Type B pancreatic cell (in vitro differentiated cells): ENCODE results near the gene LSM11. TPM values are rescaled to one million over a fixed set of nuclear protein-coding genes. Genes with fewer than 3 reads are reported as not detected.

Source experiments
- DNase-seq: peaks from one replicate; pipeline ENCODE4 v3.0.0; 2021; ENCODE audit warnings: mixed read lengths; ENCODE audit not compliant: unreplicated experiment; ENCODE audit errors: extremely low spot score
- H3K27ac Mint-ChIP-seq: 2 replicates; pipeline ENCODE4 v1.8.0; 2021; ENCODE audit warnings: mild to moderate bottlenecking, mixed read lengths
- H3K27me3 Mint-ChIP-seq: 2 replicates; pipeline ENCODE4 v1.8.0; 2021; ENCODE audit warnings: mixed read lengths
- H3K36me3 Mint-ChIP-seq: 2 replicates; pipeline ENCODE4 v1.8.0; 2021; ENCODE audit warnings: mixed read lengths
- H3K4me1 Mint-ChIP-seq: one replicate; pipeline ENCODE4 v1.8.0; 2021; ENCODE audit warnings: mixed read lengths; ENCODE audit not compliant: unreplicated experiment
- H3K4me3 Mint-ChIP-seq: 2 replicates; pipeline ENCODE4 v1.8.0; 2021; ENCODE audit warnings: mild to moderate bottlenecking, mixed read lengths
- H3K9me3 Mint-ChIP-seq: 2 replicates; pipeline ENCODE4 v1.8.0; 2021; ENCODE audit warnings: mixed read lengths
- total RNA-seq: library from RNA; stranded (reverse); gene quantifications from 2 replicates; pipeline ENCODE4 v1.2.1, GENCODE V29; 2021; ENCODE audit warnings: low replicate concordance
- TF ChIP-seq, protein P1 (sequence below): fragments of 200-600 bp; sonication (generic); conservative IDR thresholded peaks from 2 replicates; pipeline ENCODE4 v1.5.0; 2021; ENCODE audit warnings: antibody characterized with exemption, mild to moderate bottlenecking

Gene LSM11
- total RNA-seq, 1 donor from 2014 or later = 7.1 TPM

DNA sequence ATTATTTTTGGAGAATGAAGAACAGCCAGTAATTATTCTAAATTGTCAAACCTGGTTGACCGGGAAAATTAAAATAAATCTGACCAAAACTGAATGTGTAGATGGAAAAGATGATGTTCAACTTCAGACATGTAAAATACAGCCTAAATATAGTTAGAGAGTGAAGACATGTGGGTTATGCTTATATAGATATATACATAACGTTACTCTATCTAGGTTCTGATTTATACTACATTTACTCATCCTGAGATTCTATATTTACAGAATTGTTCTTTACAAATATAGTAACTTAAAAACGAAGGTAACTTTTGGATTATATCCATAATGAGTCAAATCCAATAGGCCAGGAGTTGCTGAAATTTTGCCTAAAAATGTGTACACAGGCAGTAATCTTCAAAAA, 33.1 kb upstream of the LSM11 start:
- Mint-ChIP-seq H3K9me3 (no peaks in the 10 kb centered on the region), H3K27me3 (no peaks in the 10 kb centered on the region), H3K4me3 (no peak overlapping the region), H3K4me1 (no peaks in the 10 kb centered on the region), H3K36me3 (no peaks in the 10 kb centered on the region), H3K27ac (no peak overlapping the region)
- no peak for DNase-seq
- TF ChIP-seq, protein P1, sequence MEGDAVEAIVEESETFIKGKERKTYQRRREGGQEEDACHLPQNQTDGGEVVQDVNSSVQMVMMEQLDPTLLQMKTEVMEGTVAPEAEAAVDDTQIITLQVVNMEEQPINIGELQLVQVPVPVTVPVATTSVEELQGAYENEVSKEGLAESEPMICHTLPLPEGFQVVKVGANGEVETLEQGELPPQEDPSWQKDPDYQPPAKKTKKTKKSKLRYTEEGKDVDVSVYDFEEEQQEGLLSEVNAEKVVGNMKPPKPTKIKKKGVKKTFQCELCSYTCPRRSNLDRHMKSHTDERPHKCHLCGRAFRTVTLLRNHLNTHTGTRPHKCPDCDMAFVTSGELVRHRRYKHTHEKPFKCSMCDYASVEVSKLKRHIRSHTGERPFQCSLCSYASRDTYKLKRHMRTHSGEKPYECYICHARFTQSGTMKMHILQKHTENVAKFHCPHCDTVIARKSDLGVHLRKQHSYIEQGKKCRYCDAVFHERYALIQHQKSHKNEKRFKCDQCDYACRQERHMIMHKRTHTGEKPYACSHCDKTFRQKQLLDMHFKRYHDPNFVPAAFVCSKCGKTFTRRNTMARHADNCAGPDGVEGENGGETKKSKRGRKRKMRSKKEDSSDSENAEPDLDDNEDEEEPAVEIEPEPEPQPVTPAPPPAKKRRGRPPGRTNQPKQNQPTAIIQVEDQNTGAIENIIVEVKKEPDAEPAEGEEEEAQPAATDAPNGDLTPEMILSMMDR = no peak

DNA sequence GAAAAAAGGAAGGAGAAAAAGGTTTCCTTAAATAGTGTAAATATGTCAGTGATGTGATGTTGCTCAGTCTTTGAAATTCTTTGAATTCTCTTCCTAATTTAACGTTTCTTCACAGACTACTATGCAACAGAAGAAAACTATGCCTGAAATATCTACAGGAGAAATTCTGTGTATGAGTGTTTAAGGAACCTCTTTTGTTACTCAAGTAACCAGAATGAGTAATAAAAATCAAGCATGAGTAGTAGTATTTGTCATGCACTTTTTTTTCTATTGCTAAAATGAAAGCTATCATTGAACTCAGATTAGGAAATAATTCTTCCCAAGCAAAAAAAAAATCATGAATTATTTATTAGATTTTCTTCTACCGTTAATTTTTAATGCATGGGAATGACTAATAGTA, 32.6 kb upstream of the LSM11 start:
- TF ChIP-seq, protein P1 = no peak
- H3K4me1 Mint-ChIP-seq = no peaks in the 10 kb centered on the region
- H3K9me3 Mint-ChIP-seq = no peaks in the 10 kb centered on the region
- no peak overlapping the region for H3K27ac Mint-ChIP-seq
- no peaks in the 10 kb centered on the region for H3K27me3 Mint-ChIP-seq
- no peaks in the 10 kb centered on the region for H3K36me3 Mint-ChIP-seq
- DNase-seq = no peak
- H3K4me3 Mint-ChIP-seq = no peak overlapping the region

DNA sequence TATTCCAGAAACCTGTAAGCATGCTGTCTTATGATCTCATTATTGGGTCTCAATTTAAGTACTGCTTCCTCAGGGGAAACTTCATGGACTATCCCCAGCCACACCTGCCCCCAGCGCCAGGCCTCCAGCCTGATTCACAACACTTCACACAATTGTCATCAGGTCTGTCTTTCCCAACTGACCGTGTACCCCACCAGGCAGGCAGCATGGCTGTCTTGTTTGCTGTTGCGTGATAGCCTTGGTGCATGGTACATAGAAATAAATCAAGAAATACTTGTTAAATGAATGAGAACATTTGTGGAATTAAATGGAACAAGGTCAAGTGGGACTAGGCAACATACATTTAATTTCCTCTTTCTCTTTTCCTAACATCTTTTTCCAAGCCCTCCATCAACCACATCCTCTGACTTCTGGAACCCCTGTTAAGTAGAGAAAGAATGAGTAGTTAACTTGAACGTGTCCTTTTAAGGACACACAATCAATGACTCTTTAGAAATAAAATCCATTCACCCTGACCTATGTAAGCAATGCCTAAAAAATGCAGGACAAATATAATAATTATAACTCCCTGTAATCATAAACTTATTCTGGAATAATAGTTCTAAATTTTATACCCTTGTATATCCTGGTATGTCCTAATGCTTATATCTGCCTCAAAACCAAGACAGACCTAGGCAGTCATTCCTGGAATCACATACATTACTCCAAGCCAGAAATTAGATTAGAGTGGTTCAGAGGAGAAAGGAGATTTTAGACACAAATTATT, 29.5 kb upstream of the LSM11 start:
- peaks cover 5% of the 10 kb centered on the region for H3K4me1 Mint-ChIP-seq
- TF ChIP-seq, protein P1 = no peak
- no peak overlapping the region for H3K27ac Mint-ChIP-seq
- no peaks in the 10 kb centered on the region for H3K9me3 Mint-ChIP-seq
- no peaks in the 10 kb centered on the region for H3K36me3 Mint-ChIP-seq
- H3K27me3 Mint-ChIP-seq = no peaks in the 10 kb centered on the region
- no peak for DNase-seq
- no peak overlapping the region for H3K4me3 Mint-ChIP-seq

DNA sequence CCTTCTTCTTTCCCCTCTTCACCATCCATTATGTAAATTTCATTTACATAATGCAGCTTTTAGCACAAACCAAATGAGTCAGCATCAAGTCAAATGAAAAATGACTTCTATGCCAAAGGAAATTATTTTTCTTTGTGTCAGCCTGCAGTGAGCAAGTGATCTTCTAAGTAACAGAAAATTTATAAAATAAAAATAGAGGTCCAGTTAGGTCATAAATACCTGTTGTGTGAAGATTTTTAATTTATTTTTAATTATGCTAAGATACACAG, 29.0 kb upstream of the LSM11 start:
- Mint-ChIP-seq H3K4me1 (peaks cover 5% of the 10 kb centered on the region), H3K27ac (no peak overlapping the region), H3K27me3 (no peaks in the 10 kb centered on the region), H3K4me3 (no peak overlapping the region), H3K36me3 (no peaks in the 10 kb centered on the region), H3K9me3 (no peaks in the 10 kb centered on the region)
- TF ChIP-seq, protein P1 = no peak
- no peak for DNase-seq

DNA sequence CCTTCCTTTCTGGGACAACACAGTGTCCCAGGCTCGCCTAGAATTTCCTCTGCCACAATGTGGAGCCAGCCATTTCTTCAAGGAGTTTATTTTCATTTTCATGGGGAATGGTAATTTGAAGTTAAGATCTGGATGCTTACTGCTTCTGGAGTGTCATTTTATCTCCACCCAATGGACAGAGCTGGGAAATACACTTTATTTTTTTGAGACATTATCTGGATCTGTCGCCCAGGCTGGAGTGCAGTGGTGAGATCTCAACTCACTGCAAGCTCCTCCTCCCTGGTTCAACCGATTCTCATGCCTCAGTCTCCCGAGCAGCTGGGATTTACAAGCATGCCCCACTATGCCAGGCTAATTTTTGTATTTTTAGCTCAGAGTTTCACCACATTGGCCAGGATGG, 25.0 kb upstream of the LSM11 start:
- Mint-ChIP-seq H3K27ac (peak overlapping the region; percentile 18), H3K36me3 (no peaks in the 10 kb centered on the region), H3K4me3 (no peak overlapping the region), H3K27me3 (peaks cover under 1% of the 10 kb centered on the region), H3K4me1 (peaks cover 5% of the 10 kb centered on the region), H3K9me3 (no peaks in the 10 kb centered on the region)
- DNase-seq = no peak
- TF ChIP-seq, protein P1 = peak; percentile 76

DNA sequence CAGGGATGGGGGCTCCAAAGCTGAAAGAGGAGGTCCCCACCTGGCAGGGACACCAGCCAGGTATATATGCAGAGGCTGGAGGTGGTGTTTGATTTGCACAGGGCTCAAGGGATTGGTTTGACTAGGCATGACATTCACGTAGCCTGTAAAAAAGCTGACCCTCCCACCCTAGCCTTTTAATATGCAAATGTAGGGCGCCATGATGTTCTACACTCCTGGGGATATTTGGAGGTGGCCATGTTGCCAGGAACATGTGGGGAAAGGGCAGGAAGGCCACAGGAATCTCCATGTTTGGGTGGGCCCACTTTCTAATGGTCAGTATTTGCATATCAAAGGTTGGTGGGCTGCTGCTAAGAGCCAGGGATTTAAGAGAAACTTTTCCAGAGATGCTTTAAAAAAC, 24.3 kb upstream of the LSM11 start:
- Mint-ChIP-seq H3K36me3 (no peaks in the 10 kb centered on the region), H3K27me3 (peaks cover 6% of the 10 kb centered on the region), H3K27ac (no peak overlapping the region), H3K4me3 (no peak overlapping the region), H3K4me1 (peaks cover 5% of the 10 kb centered on the region), H3K9me3 (no peaks in the 10 kb centered on the region)
- TF ChIP-seq, protein P1 = no peak
- DNase-seq = no peak
